ENCODE measurements around the gene MRPL11.

Gene MRPL11

GRCh38 chr11:66421492-66422205 lies 17.0 kb downstream of the MRPL11 start:
- peak; percentile 67 for ATAC-seq
- Mint-ChIP-seq H3K9me3 (peaks cover 0 to 28% of the 10 kb centered on the region in 2 donors), H3K4me3 (no peak overlapping the region), H3K4me1 (peaks cover 36% of the 10 kb centered on the region), H3K27me3 (peaks cover 50% of the 10 kb centered on the region), H3K27ac (no peak overlapping the region)
- peak; percentile 86 to 90 for DNase-seq

GRCh38 chr11:66420671-66421476 lies 17.8 kb downstream of the MRPL11 start, which contains the start of gene NPAS4:
NPAS4 (plus strand) TSS chr11:66421035; CDS start chr11:66421180, 145 bp downstream.
- H3K9me3 Mint-ChIP-seq, result peaks cover 0 to 28% of the 10 kb centered on the region in 2 donors

GRCh38 chr11:66419825-66420224 lies 18.8 kb downstream of the MRPL11 start:
- peaks cover 68% of the 10 kb centered on the region for H3K27me3 Mint-ChIP-seq
- ATAC-seq, result no peak
- DNase-seq, result no peak
- peaks cover 0 to 28% of the 10 kb centered on the region in 2 donors for H3K9me3 Mint-ChIP-seq
- H3K27ac Mint-ChIP-seq, result no peak overlapping the region
- H3K4me3 Mint-ChIP-seq, result no peak overlapping the region
- H3K4me1 Mint-ChIP-seq, result peaks cover 38% of the 10 kb centered on the region

More at GRCh38 chr11:66420671-66421476, 17.8 kb downstream of the MRPL11 start, which contains the start of gene NPAS4:
- H3K27me3 Mint-ChIP-seq, result peaks cover 57% of the 10 kb centered on the region
- H3K4me3 Mint-ChIP-seq, result peak within 1 kb of the TSS in 1 of 2 donors; percentile 20
- no peak within 1 kb of the TSS for H3K27ac Mint-ChIP-seq
- H3K4me1 Mint-ChIP-seq, result peaks cover 38% of the 10 kb centered on the region
- ATAC-seq (no peak), DNase-seq (no peak)

- peak overlapping the region in 1 of 2 donors; percentile 79 for H3K4me3 Mint-ChIP-seq
- no peak for DNase-seq
- peaks cover 0 to 21% of the 10 kb centered on the region in 2 donors for H3K9me3 Mint-ChIP-seq
- peaks cover 38% of the 10 kb centered on the region for H3K4me1 Mint-ChIP-seq
- no peak overlapping the region for H3K27ac Mint-ChIP-seq
- H3K27me3 Mint-ChIP-seq, result peaks cover 77% of the 10 kb centered on the region
- ATAC-seq, result no peak
Measured at GRCh38 chr11:66418986-66419308, 19.7 kb downstream of the MRPL11 start.

GRCh38 chr11:66418168-66418985 lies 20.3 kb downstream of the MRPL11 start:
- Mint-ChIP-seq H3K27ac (no peak overlapping the region), H3K4me3 (peak overlapping the region in 1 of 2 donors; percentile 79), H3K9me3 (peaks cover 0 to 19% of the 10 kb centered on the region in 2 donors), H3K27me3 (peaks cover 82% of the 10 kb centered on the region), H3K4me1 (peaks cover 38% of the 10 kb centered on the region)
- ATAC-seq, result peak; percentile 92
- DNase-seq, result peak; percentile 65 to 76

GRCh38 chr11:66417000-66417399 lies 21.6 kb downstream of the MRPL11 start:
- no peak overlapping the region for H3K4me3 Mint-ChIP-seq
- no peak for DNase-seq
- H3K27me3 Mint-ChIP-seq, result peaks cover 96% of the 10 kb centered on the region
- H3K27ac Mint-ChIP-seq, result no peak overlapping the region
- peaks cover 38% of the 10 kb centered on the region for H3K4me1 Mint-ChIP-seq
- ATAC-seq, result no peak
- peaks cover 0 to 7% of the 10 kb centered on the region in 2 donors for H3K9me3 Mint-ChIP-seq

DNA sequence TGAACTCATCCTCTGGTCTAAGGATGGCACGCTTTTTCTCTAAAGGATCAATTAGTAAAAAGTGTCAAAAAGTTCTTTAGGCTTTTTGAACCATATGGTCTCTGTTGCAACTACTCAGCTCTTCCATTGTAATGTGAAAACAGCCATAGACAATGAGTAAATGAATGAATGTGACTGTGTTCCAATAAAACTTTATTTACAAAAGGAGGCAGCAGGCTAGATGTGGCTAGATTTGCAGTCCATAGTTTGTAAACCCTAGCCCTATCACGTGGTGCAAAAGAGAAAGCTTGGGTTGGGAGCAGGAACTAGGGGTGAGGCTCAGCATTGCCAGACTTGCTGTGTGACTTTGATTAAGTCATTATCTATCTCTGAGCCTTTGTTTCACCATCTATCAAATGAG lies 23.2 kb downstream of the MRPL11 start:
- H3K9me3 Mint-ChIP-seq, result peaks cover 0 to 7% of the 10 kb centered on the region in 2 donors
- DNase-seq, result no peak
- no peak for ATAC-seq
- H3K27me3 Mint-ChIP-seq, result peaks cover 98% of the 10 kb centered on the region
- no peak overlapping the region for H3K27ac Mint-ChIP-seq
- peaks cover 38% of the 10 kb centered on the region for H3K4me1 Mint-ChIP-seq
- H3K4me3 Mint-ChIP-seq, result no peak overlapping the region

- Mint-ChIP-seq H3K27me3 (peaks cover 96% of the 10 kb centered on the region), H3K27ac (no peak overlapping the region), H3K9me3 (peaks cover 0 to 7% of the 10 kb centered on the region in 2 donors)
Measured at GRCh38 chr11:66414120-66414934, 24.3 kb downstream of the MRPL11 start.

GRCh38 chr11:66413167-66413566 lies 25.5 kb downstream of the MRPL11 start:
- no peak for DNase-seq
- H3K9me3 Mint-ChIP-seq, result no peaks in the 10 kb centered on the region
- no peak for ATAC-seq
- no peak overlapping the region for H3K4me3 Mint-ChIP-seq
- peaks cover 27% of the 10 kb centered on the region for H3K4me1 Mint-ChIP-seq
- H3K27ac Mint-ChIP-seq, result no peak overlapping the region
- peaks cover 84% of the 10 kb centered on the region for H3K27me3 Mint-ChIP-seq

More at GRCh38 chr11:66414120-66414934, 24.3 kb downstream of the MRPL11 start:
- ATAC-seq, result no peak
- Mint-ChIP-seq H3K4me1 (peaks cover 32% of the 10 kb centered on the region), H3K4me3 (no peak overlapping the region)
- DNase-seq, result no peak

- Mint-ChIP-seq H3K27ac (no peak overlapping the region), H3K27me3 (peaks cover 74% of the 10 kb centered on the region), H3K9me3 (no peaks in the 10 kb centered on the region), H3K4me3 (no peak overlapping the region), H3K4me1 (peaks cover 17% of the 10 kb centered on the region)
- ATAC-seq (no peak), DNase-seq (no peak)
Measured at GRCh38 chr11:66412110-66412509, 26.5 kb downstream of the MRPL11 start.

- Mint-ChIP-seq H3K27ac (no peak overlapping the region), H3K4me3 (no peak overlapping the region), H3K9me3 (no peaks in the 10 kb centered on the region), H3K4me1 (peaks cover 11% of the 10 kb centered on the region), H3K27me3 (peaks cover 74% of the 10 kb centered on the region)
- ATAC-seq (no peak), DNase-seq (no peak)
Measured at GRCh38 chr11:66411323-66411722, 27.3 kb downstream of the MRPL11 start.

DNA sequence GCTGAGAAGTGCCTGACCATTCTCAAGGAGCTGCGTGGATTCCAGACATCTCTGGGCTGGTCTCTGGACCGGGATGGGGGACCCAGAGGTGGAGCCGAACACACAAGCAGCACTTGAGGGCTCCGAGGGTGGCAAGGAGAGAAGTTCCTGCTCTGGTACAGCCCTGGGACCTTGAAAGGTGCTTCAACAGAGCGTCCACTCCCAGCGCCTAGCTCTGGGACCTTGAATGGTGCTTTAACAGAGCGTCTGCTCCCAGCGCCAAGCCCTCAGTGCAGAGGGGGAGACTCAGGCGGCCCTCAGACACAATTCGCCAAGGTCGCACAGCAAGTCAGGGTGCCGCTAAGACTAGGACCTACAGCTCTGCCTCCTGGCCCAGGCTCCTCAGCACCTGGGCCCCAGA lies 28.5 kb downstream of the MRPL11 start:
- ATAC-seq (no peak), DNase-seq (no peak)
- Mint-ChIP-seq H3K9me3 (no peaks in the 10 kb centered on the region), H3K27ac (no peak overlapping the region), H3K27me3 (peaks cover 74% of the 10 kb centered on the region), H3K4me3 (peak overlapping the region in 1 of 2 donors; percentile 18), H3K4me1 (peaks cover 11% of the 10 kb centered on the region)

- Mint-ChIP-seq H3K4me3 (peak overlapping the region in 1 of 2 donors; percentile 18), H3K27ac (no peak overlapping the region), H3K27me3 (peaks cover 74% of the 10 kb centered on the region), H3K4me1 (peaks cover 11% of the 10 kb centered on the region), H3K9me3 (no peaks in the 10 kb centered on the region)
- no peak for DNase-seq
- ATAC-seq, result no peak
Measured at GRCh38 chr11:66409226-66409625, 29.4 kb downstream of the MRPL11 start.

- H3K9me3 Mint-ChIP-seq, result no peaks in the 10 kb centered on the region
- H3K27me3 Mint-ChIP-seq, result peaks cover 73% of the 10 kb centered on the region
- peak; percentile 90 for DNase-seq
- peak overlapping the region in 1 of 2 donors; percentile 64 for H3K27ac Mint-ChIP-seq
- peaks cover 11% of the 10 kb centered on the region for H3K4me1 Mint-ChIP-seq
- ATAC-seq, result peak; percentile 93
- peak overlapping the region; percentile 86 to 92 for H3K4me3 Mint-ChIP-seq
Measured at GRCh38 chr11:66408488-66409214, 30.0 kb downstream of the MRPL11 start.

Data from stimulated activated naive CD8-positive, alpha-beta T cell treated with anti-CD3 and anti-CD28 coated beads, Interleukin-15, amount 100 ng/mL, for 72 hours (primary cell).